ENCODE data around the gene SLAMF8. TPM values are rescaled to one million over a fixed set of nuclear protein-coding genes. Genes with fewer than 3 reads are reported as not detected.

Gene SLAMF8
- total RNA-seq, 1 donor from 2014 or later, result 1.5 TPM

GRCh38 chr1:159881622-159882526 is 55.2 kb downstream of the SLAMF8 start:
- TF ChIP-seq POLR2AphosphoS5 (IDR thresholded peaks at IDR 0.05; ENCODE audit: insufficient read depth in 1 of 2, low read depth in 1 of 2) (no peak), POLR2A (IDR thresholded peaks at IDR 0.05) (no peak), CTCF (IDR thresholded peaks at IDR 0.05) (no peak)
- intact Hi-C loops (cut with DNase I), result no loop called here
- Histone ChIP-seq H3K9me3 (no peaks in the 10 kb centered on the region), H3K27ac (no peak overlapping the region), H3K4me1 (peaks cover 16% of the 10 kb centered on the region), H3K27me3 (no peaks in the 10 kb centered on the region), H3K36me3 (no peaks in the 10 kb centered on the region), H3K4me3 (no peak overlapping the region)
- no peak for DNase-seq (ENCODE audit: extremely low spot score in 2 of 2)

GRCh38 chr1:159882527-159882862 is 55.8 kb downstream of the SLAMF8 start:
- no peaks in the 10 kb centered on the region for H3K9me3 ChIP-seq
- H3K4me1 ChIP-seq, result peaks cover 16% of the 10 kb centered on the region
- DNase-seq (ENCODE audit: extremely low spot score in 2 of 2), result no peak
- H3K27ac ChIP-seq, result no peak overlapping the region
- H3K4me3 ChIP-seq, result no peak overlapping the region
- intact Hi-C loops (cut with DNase I), result no loop called here
- H3K36me3 ChIP-seq, result no peaks in the 10 kb centered on the region
- H3K27me3 ChIP-seq, result no peaks in the 10 kb centered on the region
- TF ChIP-seq POLR2AphosphoS5 (IDR thresholded peaks at IDR 0.05; ENCODE audit: insufficient read depth in 1 of 2, low read depth in 1 of 2), result no peak
- no peak for TF ChIP-seq POLR2A (IDR thresholded peaks at IDR 0.05)
- no peak for TF ChIP-seq CTCF (IDR thresholded peaks at IDR 0.05)

GRCh38 chr1:159883134-159883533 is 56.5 kb downstream of the SLAMF8 start:
- TF ChIP-seq POLR2A (IDR thresholded peaks at IDR 0.05) (no peak), CTCF (IDR thresholded peaks at IDR 0.05) (no peak), POLR2AphosphoS5 (IDR thresholded peaks at IDR 0.05; ENCODE audit: insufficient read depth in 1 of 2, low read depth in 1 of 2) (no peak)
- no peak overlapping the region for H3K27ac ChIP-seq
- intact Hi-C loops (cut with DNase I), result no loop called here
- H3K36me3 ChIP-seq, result no peaks in the 10 kb centered on the region
- H3K4me3 ChIP-seq, result no peak overlapping the region
- H3K9me3 ChIP-seq, result no peaks in the 10 kb centered on the region
- H3K27me3 ChIP-seq, result no peaks in the 10 kb centered on the region
- H3K4me1 ChIP-seq, result peaks cover 16% of the 10 kb centered on the region
- no peak for DNase-seq (ENCODE audit: extremely low spot score in 2 of 2)

- H3K27ac ChIP-seq, result no peak overlapping the region
- H3K9me3 ChIP-seq, result no peaks in the 10 kb centered on the region
- TF ChIP-seq POLR2AphosphoS5 (IDR thresholded peaks at IDR 0.05; ENCODE audit: insufficient read depth in 1 of 2, low read depth in 1 of 2), result no peak
- TF ChIP-seq CTCF (IDR thresholded peaks at IDR 0.05), result no peak
- no peak for TF ChIP-seq POLR2A (IDR thresholded peaks at IDR 0.05)
- intact Hi-C loops (cut with DNase I), result no loop called here
- no peak for DNase-seq (ENCODE audit: extremely low spot score in 2 of 2)
- no peak overlapping the region for H3K4me3 ChIP-seq
- peaks cover 16% of the 10 kb centered on the region for H3K4me1 ChIP-seq
- H3K36me3 ChIP-seq, result no peaks in the 10 kb centered on the region
- no peaks in the 10 kb centered on the region for H3K27me3 ChIP-seq
These were observed 57.6 kb downstream of the SLAMF8 start for GRCh38 chr1:159884296-159884695.

Small RNAs within 50 kb of the gene (small RNA-seq; reads per million reads assigned to genes)
- not detected for gene RF00570

Other genes starting within 250 kb of the SLAMF8 start
- not detected for gene APCS, start 239.0 kb upstream of the SLAMF8 start, total RNA-seq
- gene CRP, start 112.3 kb upstream of the SLAMF8 start, total RNA-seq, result not detected
- gene DUSP23, start 45.9 kb upstream of the SLAMF8 start, total RNA-seq, result 106 TPM
- gene FCRL6, start 24.5 kb upstream of the SLAMF8 start, total RNA-seq, result not detected
- gene VSIG8, start 35.8 kb downstream of the SLAMF8 start, total RNA-seq, result not detected
- gene CFAP45, start 73.3 kb downstream of the SLAMF8 start, total RNA-seq, result not detected
- 290 TPM for gene TAGLN2, start 98.6 kb downstream of the SLAMF8 start, total RNA-seq
- 5.6 TPM for gene IGSF9, start 118.7 kb downstream of the SLAMF8 start, total RNA-seq
- not detected for gene SLAMF9, start 127.4 kb downstream of the SLAMF8 start, total RNA-seq
- gene PIGM, start 205.1 kb downstream of the SLAMF8 start, total RNA-seq, result 2.7 TPM
- not detected for gene KCNJ10, start 243.3 kb downstream of the SLAMF8 start, total RNA-seq

Measured in vagina (tissue), 2 donors.